ENCODE results near the gene JOSD2.

Gene JOSD2

GRCh38 chr19:50519006-50519575 is 8.1 kb upstream of the JOSD2 start:
- H3K4me3 ChIP-seq (ENCODE audit: control insufficient read depth, low read depth, low read length), result no peak overlapping the region
- no peak for DNase-seq (ENCODE audit: low read depth)
- no peak for TF ChIP-seq CTCF (conservative IDR thresholded peaks at IDR 0.05; ENCODE audit: control insufficient read depth, insufficient read depth, low read depth, low read length)

GRCh38 chr19:50518091-50519005 is 7.4 kb upstream of the JOSD2 start:
- no peak for DNase-seq (ENCODE audit: low read depth)
- TF ChIP-seq CTCF (conservative IDR thresholded peaks at IDR 0.05; ENCODE audit: control insufficient read depth, insufficient read depth, low read depth, low read length), result no peak
- no peak overlapping the region for H3K4me3 ChIP-seq (ENCODE audit: control insufficient read depth, low read depth, low read length)

GRCh38 chr19:50517704-50518075 is 6.7 kb upstream of the JOSD2 start:
- TF ChIP-seq CTCF (conservative IDR thresholded peaks at IDR 0.05; ENCODE audit: control insufficient read depth, insufficient read depth, low read depth, low read length), result no peak
- no peak overlapping the region for H3K4me3 ChIP-seq (ENCODE audit: control insufficient read depth, low read depth, low read length)
- DNase-seq (ENCODE audit: low read depth), result no peak

GRCh38 chr19:50516964-50517703 is 6.1 kb upstream of the JOSD2 start:
- DNase-seq (ENCODE audit: low read depth), result no peak
- no peak overlapping the region for H3K4me3 ChIP-seq (ENCODE audit: control insufficient read depth, low read depth, low read length)
- TF ChIP-seq CTCF (conservative IDR thresholded peaks at IDR 0.05; ENCODE audit: control insufficient read depth, insufficient read depth, low read depth, low read length), result no peak

GRCh38 chr19:50516456-50516855 is 5.5 kb upstream of the JOSD2 start:
- TF ChIP-seq CTCF (conservative IDR thresholded peaks at IDR 0.05; ENCODE audit: control insufficient read depth, insufficient read depth, low read depth, low read length), result no peak
- DNase-seq (ENCODE audit: low read depth), result no peak
- no peak overlapping the region for H3K4me3 ChIP-seq (ENCODE audit: control insufficient read depth, low read depth, low read length)

GRCh38 chr19:50515168-50515561 is 4.2 kb upstream of the JOSD2 start:
- TF ChIP-seq CTCF (conservative IDR thresholded peaks at IDR 0.05; ENCODE audit: control insufficient read depth, insufficient read depth, low read depth, low read length), result no peak
- DNase-seq (ENCODE audit: low read depth), result no peak
- H3K4me3 ChIP-seq (ENCODE audit: control insufficient read depth, low read depth, low read length), result no peak overlapping the region

Data from fibroblast of mammary gland (primary cell).